Gastroesophageal sphincter (tissue), 4 donors: ENCODE results near the gene MYO3B. TPM values are rescaled to one million over a fixed set of nuclear protein-coding genes. Genes with fewer than 3 reads are reported as not detected.

Source experiments
- ATAC-seq: fragments of 150-250 bp; one replicate; pipeline ENCODE4 v1.9.1; 2016; ENCODE audit warnings: mild to moderate bottlenecking, moderate library complexity
- H3K27ac ChIP-seq, 4 donors: fragments of 200-600 bp; sonication (generic) in 3 of 4; 1 replicate in 3 of 4; 2 replicates in 1 of 4; pipeline ENCODE4 v1.5.1; 2016 to 2019
- H3K27me3 ChIP-seq: fragments of 200-600 bp; sonication (generic); one replicate; pipeline ENCODE4 v1.5.1; 2019
- H3K36me3 ChIP-seq, 2 donors: fragments of 200-600 bp; sonication (generic); one replicate each; pipeline ENCODE4 v1.5.1; 2019; ENCODE audit warnings: control low read depth in 1 of 2
- H3K4me1 ChIP-seq, 3 donors: fragments of 200-600 bp; sonication (generic); 1 replicate in 2 of 3; 2 replicates in 1 of 3; pipeline ENCODE4 v1.5.1; 2016 to 2019; ENCODE audit warnings: control low read depth in 2 of 3
- H3K4me3 ChIP-seq, 2 donors: fragments of 200-600 bp; sonication (generic); one replicate each; pipeline ENCODE4 v1.5.1; 2019; ENCODE audit warnings: mild to moderate bottlenecking in 1 of 2, moderate library complexity in 1 of 2
- H3K9me3 ChIP-seq, 3 donors: fragments of 200-600 bp; sonication (generic); one replicate each; pipeline ENCODE4 v1.5.1; 2017 to 2019; ENCODE audit warnings: control low read depth in 2 of 3
- EP300 ChIP-seq: sonication (generic); formaldehyde crosslinking; IDR thresholded peaks from one replicate; pipeline ENCODE4 v1.6.1; 2017; ENCODE audit warnings: antibody characterized with exemption, mild to moderate bottlenecking
- POLR2A ChIP-seq, 2 donors: fragments of 450-650 bp; IDR thresholded peaks; one replicate each; pipeline ENCODE4 v1.6.1; 2017; ENCODE audit warnings: antibody characterized with exemption in 2 of 2, mild to moderate bottlenecking in 2 of 2, moderate library complexity in 1 of 2
- POLR2AphosphoS5 ChIP-seq: sonication (generic); formaldehyde crosslinking; IDR thresholded peaks from one replicate; pipeline ENCODE4 v1.6.1; 2017; ENCODE audit warnings: antibody characterized with exemption
- WGBS, 2 donors: methylation state at CpG; one replicate each; pipeline ENCODE4 v1.1.5; 2018; ENCODE audit warnings: low coverage in 1 of 2; 5-methylcytosine and 5-hydroxymethylcytosine counted together
- total RNA-seq, 4 donors: library from RNA; depleted of rRNA; stranded (reverse); fragments of >200 nt; gene quantifications; one replicate each; pipeline ENCODE4 v1.1.0, GENCODE V29; 2016
- TF ChIP-seq, protein P1 (sequence below), 4 experiments: fragments of 200-600 bp in 2 of 4; fragments of 450-650 bp in 2 of 4; sonication (generic) in 1 of 4; IDR thresholded peaks; one replicate each; pipeline ENCODE4 v1.5.1; 2017 to 2019; ENCODE audit warnings: antibody characterized with exemption in 4 of 4, mild to moderate bottlenecking in 2 of 4, moderate library complexity in 2 of 4

Gene MYO3B
- total RNA-seq, 4 donors from 2014 or later = not detected

DNA sequence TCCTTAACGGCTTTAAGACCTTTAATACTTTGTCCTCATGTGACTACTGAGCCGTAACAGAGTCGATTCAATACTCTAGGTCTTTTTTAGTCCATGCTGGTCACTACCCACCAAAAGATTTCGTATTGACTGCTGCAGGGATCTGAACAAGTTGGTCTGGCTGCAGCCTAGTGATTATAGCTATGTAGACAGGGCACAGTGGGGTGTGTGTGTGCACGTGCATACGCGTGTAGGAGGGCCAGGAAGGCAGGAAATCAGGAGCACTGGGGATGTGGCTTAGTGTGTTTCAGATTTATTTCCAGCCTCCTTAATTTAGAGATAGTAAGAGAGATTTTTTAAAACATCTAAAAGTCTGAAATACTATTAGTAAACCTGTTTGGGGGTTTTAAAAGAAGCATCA, 161.4 kb downstream of the MYO3B start:
- WGBS, 2 donors = 42 to 56% methylated on average over 7 of the region's 7 CpGs
- no peak for ATAC-seq
- H3K27me3 ChIP-seq = peaks cover 4% of the 10 kb centered on the region
- H3K36me3 ChIP-seq = no peaks in the 10 kb centered on the region
- H3K4me1 ChIP-seq = no peaks in the 10 kb centered on the region
- TF ChIP-seq, protein P1, sequence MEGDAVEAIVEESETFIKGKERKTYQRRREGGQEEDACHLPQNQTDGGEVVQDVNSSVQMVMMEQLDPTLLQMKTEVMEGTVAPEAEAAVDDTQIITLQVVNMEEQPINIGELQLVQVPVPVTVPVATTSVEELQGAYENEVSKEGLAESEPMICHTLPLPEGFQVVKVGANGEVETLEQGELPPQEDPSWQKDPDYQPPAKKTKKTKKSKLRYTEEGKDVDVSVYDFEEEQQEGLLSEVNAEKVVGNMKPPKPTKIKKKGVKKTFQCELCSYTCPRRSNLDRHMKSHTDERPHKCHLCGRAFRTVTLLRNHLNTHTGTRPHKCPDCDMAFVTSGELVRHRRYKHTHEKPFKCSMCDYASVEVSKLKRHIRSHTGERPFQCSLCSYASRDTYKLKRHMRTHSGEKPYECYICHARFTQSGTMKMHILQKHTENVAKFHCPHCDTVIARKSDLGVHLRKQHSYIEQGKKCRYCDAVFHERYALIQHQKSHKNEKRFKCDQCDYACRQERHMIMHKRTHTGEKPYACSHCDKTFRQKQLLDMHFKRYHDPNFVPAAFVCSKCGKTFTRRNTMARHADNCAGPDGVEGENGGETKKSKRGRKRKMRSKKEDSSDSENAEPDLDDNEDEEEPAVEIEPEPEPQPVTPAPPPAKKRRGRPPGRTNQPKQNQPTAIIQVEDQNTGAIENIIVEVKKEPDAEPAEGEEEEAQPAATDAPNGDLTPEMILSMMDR (IDR thresholded peaks at IDR 0.05) = no peak
- TF ChIP-seq EP300 = no peak
- TF ChIP-seq POLR2A (IDR thresholded peaks at IDR 0.05) = no peak
- no peak for TF ChIP-seq POLR2AphosphoS5
- H3K27ac ChIP-seq = no peak overlapping the region
- H3K9me3 ChIP-seq = no peaks in the 10 kb centered on the region
- H3K4me3 ChIP-seq = no peak overlapping the region

DNA sequence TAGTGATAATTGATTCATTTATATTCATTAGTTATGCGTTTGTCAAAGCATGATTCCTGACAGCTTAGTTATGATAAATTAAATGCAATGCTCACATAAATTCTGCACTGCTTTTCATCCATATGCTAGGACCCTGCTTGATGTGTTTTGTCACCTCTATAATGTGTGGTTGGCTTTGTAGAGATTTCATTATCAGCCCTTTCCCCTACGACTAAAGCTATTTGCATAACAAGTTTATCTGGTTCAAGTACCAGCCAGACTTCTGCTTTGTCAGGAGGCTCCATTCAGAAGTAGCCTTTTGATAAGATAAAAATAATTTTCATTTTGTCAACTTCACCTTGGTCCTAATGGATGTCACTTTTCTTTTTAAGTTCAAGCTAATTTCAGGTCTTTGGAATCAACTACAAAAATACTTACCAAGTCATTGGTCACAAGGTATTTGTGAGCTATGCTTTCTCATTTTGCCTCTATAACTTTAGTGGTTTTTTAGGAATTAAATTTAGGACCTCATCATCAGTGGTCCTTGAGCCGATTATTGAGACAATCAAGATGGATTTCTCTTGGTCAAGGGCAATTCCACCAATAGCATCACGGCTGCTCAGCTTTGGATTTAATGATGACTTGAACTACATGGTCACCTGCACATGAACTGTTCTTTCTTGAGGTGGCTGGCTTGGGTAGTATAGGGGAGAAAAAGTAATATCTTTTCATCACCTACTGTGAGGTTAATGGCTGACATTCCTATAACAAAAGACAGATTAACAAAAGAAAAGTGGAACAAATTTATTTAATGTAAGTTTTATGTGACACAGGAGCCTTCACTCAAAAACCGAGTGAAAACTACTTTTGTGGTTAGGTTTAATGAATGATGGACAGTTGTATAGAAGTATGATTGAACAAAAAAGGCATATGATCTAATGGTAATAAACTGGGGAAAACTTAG, 162.1 kb downstream of the MYO3B start:
- no peaks in the 10 kb centered on the region for H3K4me1 ChIP-seq
- peaks cover 4% of the 10 kb centered on the region for H3K27me3 ChIP-seq
- no peak overlapping the region for H3K4me3 ChIP-seq
- no peaks in the 10 kb centered on the region for H3K36me3 ChIP-seq
- H3K9me3 ChIP-seq = no peaks in the 10 kb centered on the region
- H3K27ac ChIP-seq = no peak overlapping the region
- ATAC-seq = no peak
- no peak for TF ChIP-seq POLR2A (IDR thresholded peaks at IDR 0.05)
- TF ChIP-seq, protein P1 (IDR thresholded peaks at IDR 0.05) = no peak
- no peak for TF ChIP-seq POLR2AphosphoS5
- no peak for TF ChIP-seq EP300
- 47 to 50% methylated on average over 5 of the region's 5 CpGs for WGBS, 2 donors

DNA sequence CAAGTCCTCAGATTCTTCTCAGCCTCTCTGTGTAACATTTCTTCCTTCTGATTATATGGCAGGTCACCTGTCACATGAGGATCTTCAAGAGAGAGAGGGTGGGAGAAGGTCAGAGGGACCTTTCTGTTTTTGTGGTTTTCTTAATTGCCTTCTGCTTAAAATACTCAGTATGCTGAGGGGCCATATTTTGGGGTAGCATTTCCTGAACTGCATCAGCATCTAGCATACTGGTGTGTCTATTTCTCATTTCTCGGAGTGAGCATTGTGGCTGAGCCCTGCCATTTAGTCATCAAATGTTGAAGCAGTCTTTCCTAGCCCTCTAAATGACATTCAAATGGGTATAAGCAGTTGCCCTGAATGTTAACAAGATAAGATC, 162.7 kb downstream of the MYO3B start:
- 86 to 100% methylated on average over 1 of the region's 1 CpG for WGBS, 2 donors
- no peak overlapping the region for H3K4me3 ChIP-seq
- H3K4me1 ChIP-seq = no peaks in the 10 kb centered on the region
- TF ChIP-seq POLR2AphosphoS5 = no peak
- TF ChIP-seq EP300 = no peak
- no peak for TF ChIP-seq POLR2A (IDR thresholded peaks at IDR 0.05)
- TF ChIP-seq, protein P1 (IDR thresholded peaks at IDR 0.05) = no peak
- no peaks in the 10 kb centered on the region for H3K9me3 ChIP-seq
- no peak for ATAC-seq
- H3K27ac ChIP-seq = no peak overlapping the region
- peaks cover 4% of the 10 kb centered on the region for H3K27me3 ChIP-seq
- no peaks in the 10 kb centered on the region for H3K36me3 ChIP-seq

DNA sequence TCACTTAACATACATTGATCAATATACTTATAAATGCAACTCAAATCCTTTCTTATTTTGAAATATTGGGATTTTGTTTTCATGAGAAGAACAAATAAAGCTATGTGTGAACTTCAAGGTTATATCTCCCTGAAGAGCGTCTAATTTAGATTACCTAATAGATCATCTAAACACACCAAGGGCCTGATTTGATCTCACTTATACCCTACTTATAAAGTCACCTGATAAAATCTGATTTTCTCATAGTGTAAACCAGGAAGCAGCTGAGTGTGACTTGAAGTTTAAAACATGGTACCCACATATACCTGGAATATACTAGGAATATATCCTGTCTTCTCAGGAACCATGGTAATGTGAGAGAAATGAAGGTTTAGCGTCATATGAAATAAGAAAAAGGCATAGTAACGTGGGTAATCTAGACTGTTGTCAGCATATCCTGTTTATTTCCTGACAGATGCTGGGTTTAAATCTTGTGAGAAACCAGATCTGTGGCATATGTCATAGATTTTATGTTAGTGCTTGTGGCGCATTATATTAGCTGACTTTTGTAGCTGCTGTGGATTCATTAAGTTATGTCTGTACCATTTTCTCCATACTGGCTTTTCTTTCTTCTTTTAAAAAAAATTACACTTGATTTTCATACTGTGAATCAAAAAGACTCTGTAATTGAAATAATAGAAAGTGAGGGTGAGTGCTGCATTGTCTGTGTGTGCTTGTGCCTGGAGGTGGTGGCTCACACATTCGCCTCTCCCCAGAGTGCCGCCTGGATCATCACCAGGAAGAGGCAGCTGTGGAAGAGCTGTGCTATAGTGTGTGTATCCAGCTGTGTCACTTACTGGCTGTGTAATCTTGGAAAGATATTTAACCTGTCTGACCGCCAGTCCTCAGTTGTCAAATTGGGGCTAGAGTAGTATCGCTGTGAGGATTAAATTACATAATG, 164.0 kb downstream of the MYO3B start:
- no peaks in the 10 kb centered on the region for H3K4me1 ChIP-seq
- 75 to 76% methylated on average over 8 of the region's 8 CpGs for WGBS, 2 donors
- TF ChIP-seq EP300 = no peak
- no peak for TF ChIP-seq POLR2A (IDR thresholded peaks at IDR 0.05)
- TF ChIP-seq POLR2AphosphoS5 = no peak
- TF ChIP-seq, protein P1 (IDR thresholded peaks at IDR 0.05) = no peak
- H3K27ac ChIP-seq = no peak overlapping the region
- no peaks in the 10 kb centered on the region for H3K36me3 ChIP-seq
- no peaks in the 10 kb centered on the region for H3K9me3 ChIP-seq
- peaks cover 4% of the 10 kb centered on the region for H3K27me3 ChIP-seq
- ATAC-seq = no peak
- H3K4me3 ChIP-seq = no peak overlapping the region
